HG03045 (cell line): Measurements from ENCODE around the gene MEN1.

Source experiments
- ATAC-seq: cut with Tn5 transposase; IDR thresholded peaks from one replicate; pipeline ENCODE4 v1.9.1; 2021; ENCODE audit warnings: mild to moderate bottlenecking, moderate library complexity; ENCODE audit not compliant: unreplicated experiment

Gene MEN1

GRCh38 chr11:64765851-64766665 lies 44.3 kb downstream of the MEN1 start:
- ATAC-seq, result no peak

GRCh38 chr11:64765291-64765850 lies 45.0 kb downstream of the MEN1 start:
- ATAC-seq, result no peak

- no peak for ATAC-seq
Observed at GRCh38 chr11:64764753-64765152, 45.6 kb downstream of the MEN1 start.

- ATAC-seq, result no peak
Observed at GRCh38 chr11:64764040-64764611, 46.2 kb downstream of the MEN1 start.

- ATAC-seq, result no peak
Observed at GRCh38 chr11:64763526-64764039, 46.8 kb downstream of the MEN1 start.

GRCh38 chr11:64762674-64763525 lies 47.5 kb downstream of the MEN1 start:
- ATAC-seq, result no peak

- no peak for ATAC-seq
Observed at GRCh38 chr11:64762277-64762673, 48.1 kb downstream of the MEN1 start.

GRCh38 chr11:64760759-64761420 lies 49.5 kb downstream of the MEN1 start:
- no peak for ATAC-seq

- ATAC-seq, result no peak
Observed at GRCh38 chr11:64759722-64760719, 50.3 kb downstream of the MEN1 start, which contains the start of gene PYGM. TSS of gene PYGM (minus strand) at chr11:64759974. CDS start at chr11:64759898, 76 bp downstream.

GRCh38 chr11:64759131-64759721 lies 51.1 kb downstream of the MEN1 start:
- no peak for ATAC-seq

GRCh38 chr11:64758330-64759079 lies 51.8 kb downstream of the MEN1 start:
- no peak for ATAC-seq

GRCh38 chr11:64757549-64758329 lies 52.6 kb downstream of the MEN1 start:
- ATAC-seq, result no peak

- no peak for ATAC-seq
Observed at GRCh38 chr11:64755681-64756361, 54.5 kb downstream of the MEN1 start.

- ATAC-seq, result no peak
Observed at GRCh38 chr11:64754919-64755662, 55.3 kb downstream of the MEN1 start.

- ATAC-seq, result no peak
Observed at GRCh38 chr11:64754124-64754918, 56.0 kb downstream of the MEN1 start.
